ENCODE results near the gene RERE.

DNA sequence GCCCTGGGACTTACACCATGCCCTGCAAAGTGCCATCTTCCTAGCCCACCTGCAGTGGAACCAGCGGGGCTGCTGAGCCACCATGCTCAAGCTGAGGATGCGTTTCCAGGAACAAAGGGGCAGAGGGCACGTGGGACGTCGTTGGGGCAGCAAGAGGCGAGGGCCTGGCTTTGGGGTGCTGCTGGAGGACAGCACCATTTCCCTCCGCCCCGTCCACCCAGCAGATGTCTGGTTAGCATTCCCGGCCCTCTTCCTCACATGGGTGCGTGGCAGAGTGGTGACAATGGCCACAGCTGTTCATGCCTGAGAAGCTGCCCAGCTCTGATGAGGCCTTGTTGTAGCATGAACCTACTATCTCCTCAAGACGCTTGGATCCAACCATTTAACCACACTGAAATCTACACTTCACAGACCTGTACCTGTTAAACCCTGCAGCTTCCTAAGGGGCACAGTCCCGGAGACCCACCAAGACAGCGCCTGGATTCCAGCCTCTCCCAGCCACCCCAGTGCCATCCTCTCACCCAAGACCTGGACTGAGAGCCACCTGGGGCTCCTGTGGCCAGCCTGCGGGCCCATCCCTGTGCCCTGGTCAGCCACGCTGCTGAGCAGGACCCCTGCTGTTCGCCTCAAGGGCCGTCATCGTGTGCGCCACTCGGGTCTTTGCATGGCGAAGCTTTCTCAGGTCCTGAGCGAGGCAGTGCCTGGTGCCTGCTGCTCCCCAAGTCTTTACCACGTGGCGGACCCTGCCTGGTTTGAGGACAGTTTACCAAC lies 466.3 kb downstream of the RERE start:
- TF ChIP-seq, protein P1, sequence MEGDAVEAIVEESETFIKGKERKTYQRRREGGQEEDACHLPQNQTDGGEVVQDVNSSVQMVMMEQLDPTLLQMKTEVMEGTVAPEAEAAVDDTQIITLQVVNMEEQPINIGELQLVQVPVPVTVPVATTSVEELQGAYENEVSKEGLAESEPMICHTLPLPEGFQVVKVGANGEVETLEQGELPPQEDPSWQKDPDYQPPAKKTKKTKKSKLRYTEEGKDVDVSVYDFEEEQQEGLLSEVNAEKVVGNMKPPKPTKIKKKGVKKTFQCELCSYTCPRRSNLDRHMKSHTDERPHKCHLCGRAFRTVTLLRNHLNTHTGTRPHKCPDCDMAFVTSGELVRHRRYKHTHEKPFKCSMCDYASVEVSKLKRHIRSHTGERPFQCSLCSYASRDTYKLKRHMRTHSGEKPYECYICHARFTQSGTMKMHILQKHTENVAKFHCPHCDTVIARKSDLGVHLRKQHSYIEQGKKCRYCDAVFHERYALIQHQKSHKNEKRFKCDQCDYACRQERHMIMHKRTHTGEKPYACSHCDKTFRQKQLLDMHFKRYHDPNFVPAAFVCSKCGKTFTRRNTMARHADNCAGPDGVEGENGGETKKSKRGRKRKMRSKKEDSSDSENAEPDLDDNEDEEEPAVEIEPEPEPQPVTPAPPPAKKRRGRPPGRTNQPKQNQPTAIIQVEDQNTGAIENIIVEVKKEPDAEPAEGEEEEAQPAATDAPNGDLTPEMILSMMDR (conservative IDR thresholded peaks at IDR 0.05; ENCODE audit: low read depth in 2 of 2): no peak
- no peak; the same call in 1 of the 2 replicates for TF ChIP-seq POLR2AphosphoS5 (IDR thresholded peaks at IDR 0.05; ENCODE audit: low read depth)
- TF ChIP-seq, protein P2, sequence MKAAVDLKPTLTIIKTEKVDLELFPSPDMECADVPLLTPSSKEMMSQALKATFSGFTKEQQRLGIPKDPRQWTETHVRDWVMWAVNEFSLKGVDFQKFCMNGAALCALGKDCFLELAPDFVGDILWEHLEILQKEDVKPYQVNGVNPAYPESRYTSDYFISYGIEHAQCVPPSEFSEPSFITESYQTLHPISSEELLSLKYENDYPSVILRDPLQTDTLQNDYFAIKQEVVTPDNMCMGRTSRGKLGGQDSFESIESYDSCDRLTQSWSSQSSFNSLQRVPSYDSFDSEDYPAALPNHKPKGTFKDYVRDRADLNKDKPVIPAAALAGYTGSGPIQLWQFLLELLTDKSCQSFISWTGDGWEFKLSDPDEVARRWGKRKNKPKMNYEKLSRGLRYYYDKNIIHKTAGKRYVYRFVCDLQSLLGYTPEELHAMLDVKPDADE (IDR thresholded peaks at IDR 0.05): no peak
- no peak for TF ChIP-seq EZH2 (IDR thresholded peaks at IDR 0.05; ENCODE audit: low read depth, unreplicated experiment)
